ENCODE results near the gene S100A6.

S100A6 gene

GRCh38 chr1:153553096-153553495 lies 17.3 kb upstream of the S100A6 start:
- no peak for TF ChIP-seq CTCF (IDR thresholded peaks at IDR 0.05; ENCODE audit: borderline replicate concordance, insufficient read depth, low read depth, low read length)
- H3K4me3 ChIP-seq (ENCODE audit: low read depth, low read length): no peak overlapping the region

GRCh38 chr1:153552335-153552734 lies 16.5 kb upstream of the S100A6 start:
- TF ChIP-seq CTCF (IDR thresholded peaks at IDR 0.05; ENCODE audit: borderline replicate concordance, insufficient read depth, low read depth, low read length): no peak

GRCh38 chr1:153550827-153551500 lies 15.2 kb upstream of the S100A6 start:
- H3K4me3 ChIP-seq (ENCODE audit: low read depth, low read length): no peak overlapping the region
- TF ChIP-seq CTCF (IDR thresholded peaks at IDR 0.05; ENCODE audit: borderline replicate concordance, insufficient read depth, low read depth, low read length): no peak

More at GRCh38 chr1:153552335-153552734, 16.5 kb upstream of the S100A6 start:
- no peak overlapping the region for H3K4me3 ChIP-seq (ENCODE audit: low read depth, low read length)

- H3K4me3 ChIP-seq (ENCODE audit: low read depth, low read length): no peak overlapping the region
- no peak for TF ChIP-seq CTCF (IDR thresholded peaks at IDR 0.05; ENCODE audit: borderline replicate concordance, insufficient read depth, low read depth, low read length)
Measured at GRCh38 chr1:153550398-153550758, 14.6 kb upstream of the S100A6 start.

GRCh38 chr1:153549741-153550397 lies 14.1 kb upstream of the S100A6 start:
- H3K4me3 ChIP-seq (ENCODE audit: low read depth, low read length): no peak overlapping the region
- no peak for TF ChIP-seq CTCF (IDR thresholded peaks at IDR 0.05; ENCODE audit: borderline replicate concordance, insufficient read depth, low read depth, low read length)

- no peak within 1 kb of the TSS for H3K4me3 ChIP-seq (ENCODE audit: low read depth, low read length)
- TF ChIP-seq CTCF (IDR thresholded peaks at IDR 0.05; ENCODE audit: borderline replicate concordance, insufficient read depth, low read depth, low read length): no peak
Measured at GRCh38 chr1:153548722-153549688, 13.2 kb upstream of the S100A6 start, which contains the start of gene S100A3. TSS of gene S100A3 (minus strand) at chr1:153549258. CDS start at chr1:153548485, 773 bp downstream.
